ENCODE results near the gene PDGFD. TPM values are rescaled to one million over a fixed set of nuclear protein-coding genes. Genes with fewer than 3 reads are reported as not detected.

The PDGFD gene
- total RNA-seq, 1 experiment from 2014 or later, result 1.7 TPM

- H3K27ac ChIP-seq (ENCODE audit: insufficient read length, low read depth, low read length), result no peak overlapping the region
These were observed 160.5 kb downstream of the PDGFD start for GRCh38 chr11:104003491-104003890.

More at GRCh38 chr11:104003491-104003890, 160.5 kb downstream of the PDGFD start:
- no peak overlapping the region for H3K9ac ChIP-seq (ENCODE audit: extremely low read depth, insufficient read length, low read length)
- no peak overlapping the region for H2AFZ ChIP-seq (ENCODE audit: low read length)
- no peaks in the 10 kb centered on the region for H3K9me3 ChIP-seq (ENCODE audit: control insufficient read depth, low read depth, low read length)
- H3K18ac ChIP-seq (ENCODE audit: insufficient read length, low read depth, low read length), result no peak overlapping the region
- H3K56ac ChIP-seq (ENCODE audit: insufficient read length, low read depth, low read length), result no peak overlapping the region
- no peak overlapping the region for H2BK120ac ChIP-seq (ENCODE audit: low read depth, low read length, poor library complexity, severe bottlenecking)
- no peak overlapping the region for H3T11ph ChIP-seq (ENCODE audit: low read length)
- no peak overlapping the region for H2BK12ac ChIP-seq (ENCODE audit: insufficient read length, low read depth, low read length)
- H3K36me3 Mint-ChIP-seq (ENCODE audit: insufficient read depth in 1 of 3, low read depth in 3 of 3), result no peaks in the 10 kb centered on the region
- H3K27ac Mint-ChIP-seq, result no peak overlapping the region
- H4K8ac ChIP-seq (replicated peaks; ENCODE audit: insufficient read length, low read depth, low read length), result no peak overlapping the region
- no peak overlapping the region for H2BK5ac ChIP-seq (ENCODE audit: insufficient read length, low read length)
- no peak overlapping the region for H2AK5ac ChIP-seq (ENCODE audit: insufficient read length, low read length)
- TF ChIP-seq CTCF (conservative IDR thresholded peaks at IDR 0.05), result no peak
- H3K4me1 ChIP-seq (ENCODE audit: insufficient read depth, low read length), result no peaks in the 10 kb centered on the region
- no peaks in the 10 kb centered on the region for H3K23me2 ChIP-seq (ENCODE audit: insufficient read length, low read depth, low read length, poor library complexity, severe bottlenecking)
- no peak overlapping the region for H3K4me2 ChIP-seq (ENCODE audit: insufficient read depth, insufficient read length, low read length)
- no peaks in the 10 kb centered on the region for H3K27me3 ChIP-seq (ENCODE audit: insufficient read depth, low read length)
- no peak overlapping the region for H2BK20ac ChIP-seq (ENCODE audit: low read depth, low read length, poor library complexity, severe bottlenecking)
- no peaks in the 10 kb centered on the region for H4K20me1 ChIP-seq (ENCODE audit: control insufficient read depth, insufficient read depth, insufficient read length)
- H4K5ac ChIP-seq (ENCODE audit: insufficient read length, low read depth, low read length), result no peak overlapping the region
- no peaks in the 10 kb centered on the region for H3K27me3 Mint-ChIP-seq (ENCODE audit: low read depth)
- H3K79me2 ChIP-seq (ENCODE audit: insufficient read depth, low read length), result no peaks in the 10 kb centered on the region
- no peaks in the 10 kb centered on the region for H3K4me1 Mint-ChIP-seq
- no peak overlapping the region for H3K23ac ChIP-seq (ENCODE audit: insufficient read length, low read depth, low read length)
- no peak overlapping the region for H3K4ac ChIP-seq (ENCODE audit: low read depth, low read length)
- no peak overlapping the region for H3K14ac ChIP-seq (ENCODE audit: insufficient read depth, low read length)
- H3K9me3 Mint-ChIP-seq, result 0 out of 5 replicates have a peak, but pooled peaks cover 0 to 3% of the 10 kb centered on the region in 2 experiments
- no peak overlapping the region for H4K91ac ChIP-seq (ENCODE audit: insufficient read length, low read depth, low read length)
- H3K4me3 Mint-ChIP-seq, result no peak overlapping the region
- no peak for DNase-seq
- no peaks in the 10 kb centered on the region for H3K79me1 ChIP-seq (ENCODE audit: insufficient read depth, low read depth, low read length, poor library complexity, severe bottlenecking)
- H2BK15ac ChIP-seq (ENCODE audit: low read depth, low read length), result no peak overlapping the region
